HG02943 (cell line): ENCODE measurements around the gene ACADVL.
"Not testable (repeated sequence)": the region's sequence is repeated elsewhere in the genome, so short reads cannot be mapped to it uniquely, and the experiment has no call there.

Experiments used
- ATAC-seq: cut with Tn5 transposase; IDR thresholded peaks from one replicate; pipeline ENCODE4 v1.9.1; 2021; ENCODE audit warnings: mild to moderate bottlenecking, low read depth, moderate library complexity; ENCODE audit not compliant: unreplicated experiment

Gene ACADVL

DNA sequence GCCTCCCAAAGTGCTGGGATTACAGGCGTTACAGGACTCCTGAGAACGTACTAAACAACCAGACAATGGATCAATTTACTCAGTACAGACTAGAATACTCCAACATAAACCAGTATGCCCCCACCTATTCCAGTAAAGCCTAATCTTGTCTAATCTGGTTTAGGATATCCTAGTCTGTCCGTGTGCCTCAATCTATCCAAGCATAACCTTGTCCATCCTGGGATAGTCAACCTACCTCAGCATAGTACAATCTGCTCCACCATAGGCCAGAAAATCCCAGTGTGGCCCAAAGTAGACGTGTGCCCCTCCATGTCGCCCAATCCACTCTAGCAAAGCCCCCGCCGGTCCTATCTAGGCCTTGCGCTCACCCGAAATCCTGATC lies 14.0 kb downstream of the ACADVL start:
- ATAC-seq: no peak

GRCh38 chr17:7234083-7234951 lies 14.6 kb downstream of the ACADVL start, which contains the start of gene DVL2:
Gene DVL2 (minus strand): TSS chr17:7234517. CDS start chr17:7234262, 255 bp downstream.
- peak; percentile 49 for ATAC-seq

GRCh38 chr17:7235693-7236665 lies 16.2 kb downstream of the ACADVL start:
- ATAC-seq: no peak

GRCh38 chr17:7236808-7237207 lies 17.1 kb downstream of the ACADVL start:
- no peak for ATAC-seq

GRCh38 chr17:7237266-7237760 lies 17.6 kb downstream of the ACADVL start:
- no peak for ATAC-seq

GRCh38 chr17:7237761-7238419 lies 18.2 kb downstream of the ACADVL start:
- ATAC-seq: no peak

- no peak for ATAC-seq
Observed at GRCh38 chr17:7238420-7239090, 18.8 kb downstream of the ACADVL start.

GRCh38 chr17:7239091-7240027 lies 19.6 kb downstream of the ACADVL start, which contains the start of gene PHF23:
Gene PHF23 (minus strand): TSS chr17:7239457. CDS start chr17:7239279, 178 bp downstream.
- peak; percentile 52 for ATAC-seq

- ATAC-seq: no peak
Observed at GRCh38 chr17:7240375-7240774, 20.6 kb downstream of the ACADVL start.

DNA sequence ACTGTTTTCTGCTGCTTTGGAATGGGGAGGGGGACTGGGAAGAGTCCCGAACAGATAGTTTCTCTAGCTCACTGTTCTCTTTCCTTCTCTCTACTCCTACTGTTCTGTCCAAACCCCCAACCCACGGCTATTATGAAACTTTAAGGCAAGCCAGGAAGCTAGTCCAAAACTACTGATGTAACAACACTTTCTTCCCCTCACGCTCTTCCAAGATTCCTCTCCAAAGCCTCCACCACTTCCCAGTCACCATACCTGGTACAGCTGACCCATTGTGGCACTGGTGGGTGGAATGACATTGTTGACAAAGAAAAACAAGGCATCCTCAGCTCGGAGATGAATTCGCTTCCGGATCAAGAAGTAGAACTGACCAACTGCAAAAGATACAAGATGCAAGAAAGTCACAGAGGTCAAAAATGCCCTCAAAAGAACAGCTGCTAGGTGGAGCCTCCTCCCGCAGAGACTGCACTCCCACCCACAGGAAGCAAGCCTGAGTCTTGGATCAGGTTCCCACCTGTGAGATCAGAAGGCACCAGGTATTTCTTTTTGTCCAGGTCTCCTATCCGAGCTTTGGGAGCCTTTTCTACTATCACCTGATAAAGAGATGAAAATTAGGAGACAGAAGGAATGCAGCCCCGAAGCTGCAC lies 21.5 kb downstream of the ACADVL start:
- ATAC-seq: no peak

DNA sequence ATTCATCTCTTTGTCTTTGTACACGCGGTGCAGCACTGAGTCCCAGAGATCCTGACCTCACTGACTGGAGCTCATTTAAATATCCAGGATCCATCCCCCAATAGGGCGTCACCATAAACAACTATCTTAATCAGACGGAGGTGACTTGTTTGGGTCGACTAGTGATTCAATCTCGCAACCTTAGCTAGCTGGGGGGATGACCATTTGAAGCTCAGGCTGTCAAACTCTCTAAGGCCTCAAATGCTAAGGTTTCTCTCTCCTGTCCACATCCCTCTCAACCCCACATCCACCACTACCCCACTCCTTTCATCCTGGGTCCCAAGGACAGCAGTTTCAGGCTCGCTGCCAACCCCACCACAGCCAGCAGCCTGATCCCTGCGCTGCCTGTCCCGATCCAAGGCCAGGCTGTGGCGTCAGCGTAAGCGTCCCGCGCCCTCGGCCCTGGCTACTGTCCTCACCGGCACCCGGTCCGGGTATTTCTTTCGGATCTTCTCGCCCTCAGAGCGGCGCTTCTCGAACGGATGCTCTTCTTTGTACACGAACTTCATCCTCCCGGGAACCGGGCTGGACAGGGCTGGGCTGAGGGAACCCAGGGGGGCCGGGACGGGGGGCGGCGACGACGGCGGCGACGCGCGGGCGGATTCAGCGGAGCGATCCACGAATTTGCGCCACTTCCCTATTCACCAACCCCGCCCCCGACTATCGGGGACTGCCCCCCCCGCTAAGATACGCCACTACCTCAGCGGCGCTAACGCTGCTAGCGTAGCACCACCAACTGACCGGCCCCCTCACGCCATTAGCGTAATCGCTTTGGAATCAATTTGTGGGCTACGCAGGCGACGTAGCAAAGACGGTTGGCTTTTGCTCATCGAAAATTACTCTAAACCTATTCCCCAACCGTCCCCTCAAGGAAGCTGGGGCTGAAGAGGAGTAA lies 22.3 kb downstream of the ACADVL start, which contains the start of gene GABARAP:
Gene GABARAP, minus strand, starts transcription at position 667 of the 934 bp plus-strand sequence. Its CDS starts 119 bp downstream, at position 548.
- peak; percentile 28 for ATAC-seq

DNA sequence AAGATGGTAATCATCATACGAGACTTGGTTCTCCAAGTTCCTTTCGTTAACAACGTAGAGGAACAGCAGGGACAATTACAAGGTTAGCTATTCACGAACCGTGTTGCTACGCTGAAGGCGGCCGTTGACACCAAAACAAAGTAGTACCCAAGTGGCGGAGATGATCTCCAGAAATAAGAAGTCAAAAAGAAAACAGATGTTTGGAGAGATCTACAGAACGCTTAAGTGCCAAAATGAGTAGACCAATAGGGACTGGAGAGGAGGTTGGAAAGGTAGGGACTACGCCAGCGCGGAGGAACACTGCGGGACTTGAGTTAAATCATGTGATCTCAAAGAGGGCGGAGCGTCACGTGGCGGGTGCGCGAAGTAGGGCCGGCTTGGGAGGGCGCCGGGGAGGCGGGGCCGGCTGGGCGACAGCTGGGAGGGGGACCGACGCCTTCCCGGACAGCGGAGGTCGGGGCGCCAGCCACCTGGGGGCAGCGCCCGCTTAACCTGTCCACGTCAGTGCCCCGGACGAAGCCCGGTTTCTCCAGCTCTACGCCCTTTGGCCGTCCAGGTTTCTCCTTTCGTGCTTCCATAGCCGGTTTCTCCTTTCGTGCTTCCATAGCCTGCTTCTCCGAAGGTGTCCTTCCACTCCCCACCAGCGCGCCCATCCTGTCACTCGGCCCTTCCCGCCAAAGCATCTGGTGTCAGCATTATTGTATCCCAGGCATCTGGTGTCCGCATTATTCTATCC lies 23.1 kb downstream of the ACADVL start:
- peak; percentile 41 for ATAC-seq

- ATAC-seq: no peak
Observed at GRCh38 chr17:7243453-7243729, 23.7 kb downstream of the ACADVL start.

DNA sequence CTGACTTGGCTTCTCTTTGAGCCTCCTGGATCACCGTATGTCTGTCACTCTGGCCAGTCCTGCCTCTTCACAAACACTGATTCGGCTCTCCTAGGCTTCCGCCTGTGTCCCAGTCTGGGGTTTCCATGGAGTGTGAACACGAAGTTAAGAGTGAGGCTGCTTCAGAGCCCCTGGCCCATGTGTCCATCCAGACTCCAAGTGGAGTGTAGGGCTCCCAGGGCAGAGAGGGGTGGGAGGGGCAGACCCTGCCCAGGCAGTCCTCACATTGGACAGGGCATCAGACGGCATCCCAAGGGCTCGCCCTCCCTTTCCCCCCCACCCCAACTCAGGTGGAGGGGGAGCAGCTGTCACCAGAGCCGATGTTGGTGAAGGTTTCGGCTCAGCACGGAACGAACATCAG lies 24.1 kb downstream of the ACADVL start:
- not testable (repeated sequence) for ATAC-seq

GRCh38 chr17:7246779-7247178 lies 27.0 kb downstream of the ACADVL start:
- ATAC-seq: no peak

- no peak for ATAC-seq
Observed at GRCh38 chr17:7248796-7249195, 29.1 kb downstream of the ACADVL start.

GRCh38 chr17:7249214-7249613 lies 29.5 kb downstream of the ACADVL start:
- ATAC-seq: no peak
